IMR-90 (cell line): ENCODE results near the gene DDX27. TPM values are rescaled to one million over a fixed set of nuclear protein-coding genes. Genes with fewer than 3 reads are reported as not detected.
"Not testable (repeated sequence)": the region's sequence is repeated elsewhere in the genome, so short reads cannot be mapped to it uniquely, and the experiment has no call there.

Experiments used
- ATAC-seq: fragments of 200-7000 bp; cut with Tn5 transposase; 2 replicates; pipeline ENCODE4 v1.9.1; 2020; ENCODE audit warnings: low read depth, mild to moderate bottlenecking, moderate library complexity
- BruUV-seq: library from RNA; stranded (reverse); fragments of 400-500 nt; replicated peaks from 2 replicates; lab custom pipeline; 2021; lab: Mats Ljungman, UMichigan
- CTCF ChIA-PET: fragments of 300-600 bp; formaldehyde crosslinking; extraction: SDS; loops from one replicate; lab custom pipeline; 2021; ENCODE audit warnings: antibody characterized with exemption; lab: Yijun Ruan, JAX
- POLR2A ChIA-PET: fragments of 300-600 bp; sonication (Branson Sonifier 250); formaldehyde crosslinking; loops from one replicate; lab custom pipeline; 2022; ENCODE audit warnings: antibody characterized with exemption; ENCODE audit not compliant: unreplicated experiment; lab: Charles Lee
- DNase-seq: peaks from one replicate; pipeline ENCODE4 v3.0.0; 2013
- H2AFZ ChIP-seq: replicated peaks from 2 replicates; pipeline ENCODE3; 2013; ENCODE audit warnings: low read length, mild to moderate bottlenecking; ENCODE audit not compliant: poor library complexity
- H2AK5ac ChIP-seq: 2 replicates; pipeline ENCODE4 v1.6.1; 2013; ENCODE audit warnings: low read depth, low read length, inconsistent platforms
- H2AK9ac ChIP-seq: replicated peaks from 2 replicates; pipeline ENCODE3; 2013; ENCODE audit warnings: mild to moderate bottlenecking, low read depth, low read length, moderate library complexity; ENCODE audit not compliant: poor library complexity
- H2BK120ac ChIP-seq: 2 replicates; pipeline ENCODE4 v1.6.1; 2013; ENCODE audit warnings: low read depth, low read length, inconsistent platforms
- H2BK15ac ChIP-seq: 3 replicates; pipeline ENCODE4 v1.6.1; 2013; ENCODE audit warnings: low read depth, low read length, inconsistent platforms
- H2BK20ac ChIP-seq: 2 replicates; pipeline ENCODE4 v1.6.1; 2013; ENCODE audit warnings: low read depth, mild to moderate bottlenecking, inconsistent platforms, low read length, moderate library complexity
- H2BK5ac ChIP-seq: 2 replicates; pipeline ENCODE4 v1.6.1; 2013; ENCODE audit warnings: mild to moderate bottlenecking, low read depth, low read length, inconsistent platforms; ENCODE audit not compliant: poor library complexity, severe bottlenecking
- H3K14ac ChIP-seq: replicated peaks from 2 replicates; pipeline ENCODE4 v1.6.1; 2013; ENCODE audit warnings: low read depth, low read length, inconsistent platforms
- H3K18ac ChIP-seq: 2 replicates; pipeline ENCODE4 v1.6.1; 2013; ENCODE audit warnings: low read depth, low read length, control low read depth
- H3K23ac ChIP-seq: 2 replicates; pipeline ENCODE4 v1.6.1; 2013; ENCODE audit warnings: low read depth, low read length, inconsistent platforms
- H3K27ac ChIP-seq: 2 replicates; pipeline ENCODE4 v1.5.1; 2013; ENCODE audit warnings: mild to moderate bottlenecking, control low read depth, low read length; ENCODE audit not compliant: insufficient read depth
- H3K27me3 ChIP-seq: 2 replicates; pipeline ENCODE4 v1.6.1; 2013; ENCODE audit warnings: low read length; ENCODE audit not compliant: control insufficient read depth, insufficient read depth
- H3K36me3 ChIP-seq: 2 replicates; pipeline ENCODE4 v1.6.1; 2013; ENCODE audit warnings: low read length, mixed read lengths; ENCODE audit not compliant: control insufficient read depth, insufficient read depth
- H3K4ac ChIP-seq: 2 replicates; pipeline ENCODE4 v1.6.1; 2013; ENCODE audit warnings: low read depth, low read length, inconsistent platforms
- H3K4me1 ChIP-seq: 2 replicates; pipeline ENCODE4 v1.6.1; 2013; ENCODE audit warnings: low read length, mixed read lengths; ENCODE audit not compliant: control insufficient read depth, insufficient read depth
- H3K4me2 ChIP-seq: 2 replicates; pipeline ENCODE4 v1.6.1; 2013; ENCODE audit warnings: low read depth, mild to moderate bottlenecking, control low read depth, low read length, moderate library complexity
- H3K4me3 ChIP-seq: 2 replicates; pipeline ENCODE4 v1.5.1; 2013; ENCODE audit warnings: low read depth, mild to moderate bottlenecking, control low read depth, low read length, moderate library complexity; ENCODE audit not compliant: insufficient read depth
- H3K56ac ChIP-seq: 2 replicates; pipeline ENCODE4 v1.6.1; 2013; ENCODE audit warnings: low read length, inconsistent platforms; ENCODE audit not compliant: insufficient read depth; ENCODE audit errors: extremely low read depth
- H3K79me1 ChIP-seq, 2 experiments: 2 replicates each; pipeline ENCODE4 v1.6.1; 2013; ENCODE audit warnings: low read length in 2 of 2, inconsistent platforms in 1 of 2, low read depth in 1 of 2
- H3K9ac ChIP-seq: 2 replicates; pipeline ENCODE4 v1.6.1; 2013; ENCODE audit warnings: low read depth, low read length, control low read depth
- H3K9me1 ChIP-seq: 2 replicates; pipeline ENCODE4 v1.6.1; 2013; ENCODE audit warnings: low read length, inconsistent platforms; ENCODE audit not compliant: insufficient read depth
- H3K9me3 ChIP-seq: 2 replicates; pipeline ENCODE4 v1.6.1; 2013; ENCODE audit warnings: low read length; ENCODE audit not compliant: control insufficient read depth, insufficient read depth
- H4K20me1 ChIP-seq: 2 replicates; pipeline ENCODE4 v1.6.1; 2013; ENCODE audit warnings: low read length, inconsistent platforms; ENCODE audit not compliant: insufficient read depth
- H4K5ac ChIP-seq: 2 replicates; pipeline ENCODE4 v1.6.1; 2013; ENCODE audit warnings: mild to moderate bottlenecking, low read depth, low read length, control low read depth
- H4K8ac ChIP-seq, 2 experiments: 2 replicates each; pipeline ENCODE4 v1.6.1; 2013; ENCODE audit warnings: low read depth in 2 of 2, low read length in 2 of 2, control low read depth in 1 of 2, inconsistent platforms in 1 of 2
- H4K91ac ChIP-seq: 2 replicates; pipeline ENCODE4 v1.6.1; 2013; ENCODE audit warnings: low read depth, low read length, inconsistent platforms; ENCODE audit not compliant: insufficient read depth
- ELK1 ChIP-seq: fragments of 150-350 bp; IDR thresholded peaks from 2 replicates; pipeline ENCODE4 v1.6.1; 2016; ENCODE audit warnings: low read depth, mild to moderate bottlenecking, low read length, moderate library complexity, borderline replicate concordance
- FOS ChIP-seq: fragments of 150-350 bp; IDR thresholded peaks from 2 replicates; pipeline ENCODE4 v1.6.1; 2016; ENCODE audit warnings: low read depth, low read length
- MAZ ChIP-seq: IDR thresholded peaks from 2 replicates; pipeline ENCODE4 v1.6.1; 2012; ENCODE audit warnings: low read depth, mild to moderate bottlenecking, low read length, improper control_type of control experiment, moderate library complexity, borderline replicate concordance
- MXI1 ChIP-seq: IDR thresholded peaks from 2 replicates; pipeline ENCODE4 v1.6.1; 2012; ENCODE audit warnings: low read depth, mild to moderate bottlenecking, low read length, moderate library complexity, borderline replicate concordance
- POLR2A ChIP-seq: IDR thresholded peaks from 2 replicates; pipeline ENCODE4 v1.6.1; 2012; ENCODE audit warnings: mild to moderate bottlenecking, low read depth, low read length
- RAD21 ChIP-seq: IDR thresholded peaks from 2 replicates; pipeline ENCODE4 v1.6.1; 2012; ENCODE audit warnings: low read length, improper control_type of control experiment
- RCOR1 ChIP-seq: IDR thresholded peaks from 2 replicates; pipeline ENCODE4 v1.6.1; 2012; ENCODE audit warnings: mild to moderate bottlenecking, low read length, improper control_type of control experiment; ENCODE audit not compliant: insufficient replicate concordance
- RFX5 ChIP-seq: IDR thresholded peaks from 2 replicates; pipeline ENCODE4 v1.8.0; 2012; ENCODE audit warnings: low read depth, mild to moderate bottlenecking, low read length, moderate library complexity
- SMC3 ChIP-seq: fragments of 150-350 bp; IDR thresholded peaks from 2 replicates; pipeline ENCODE4 v1.6.1; 2016; ENCODE audit warnings: low read depth, mild to moderate bottlenecking, antibody characterized with exemption, low read length, moderate library complexity
- WGBS, 2 experiments: methylation state at CpG; one replicate each; pipeline versions ENCODE4 v1.1.5 to v1.1.7; 2013; ENCODE audit warnings: missing lambda C conversion rate in 2 of 2; ENCODE audit not compliant: insufficient read length in 1 of 2; ENCODE audit errors: extremely low coverage in 2 of 2; 5-methylcytosine and 5-hydroxymethylcytosine counted together
- dilution Hi-C: fragments of 300-500 bp; cut with HindIII; formaldehyde crosslinking; loops from one replicate; pipeline ENCODE4 v1.14.3; 2018; ENCODE audit warnings: low sequenced_read_pairs; ENCODE audit not compliant: unreplicated experiment
- in situ Hi-C: fragments of 300-500 bp; cut with MboI; formaldehyde crosslinking; loops from 3 replicates; pipeline ENCODE4 v1.14.3; 2019; ENCODE audit warnings: low sequenced_read_pairs, inconsistent platforms, mixed read lengths
- intact Hi-C: fragments of 100-400 bp; cut with micrococcal nuclease; formaldehyde crosslinking; loops from 2 replicates; pipeline ENCODE4 v1.10.0; 2022
- polyA plus RNA-seq, 3 experiments: library from polyadenylated mRNA; depleted of rRNA; stranded (reverse); fragments of >200 nt; gene quantifications; 2 replicates each; pipeline ENCODE4 v1.2.3, GENCODE V29; 2012; ENCODE audit warnings: low replicate concordance in 1 of 3
- total RNA-seq: library from RNA; depleted of rRNA; stranded (reverse); fragments of >200 nt; gene quantifications from 2 replicates; pipeline ENCODE4 v1.2.3, GENCODE V29; 2012

DDX27 gene
- total and polyA plus RNA-seq, 2 of the 4 experiments (the other 2 are of a cell fraction): 33.2 to 36.7 TPM

DNA sequence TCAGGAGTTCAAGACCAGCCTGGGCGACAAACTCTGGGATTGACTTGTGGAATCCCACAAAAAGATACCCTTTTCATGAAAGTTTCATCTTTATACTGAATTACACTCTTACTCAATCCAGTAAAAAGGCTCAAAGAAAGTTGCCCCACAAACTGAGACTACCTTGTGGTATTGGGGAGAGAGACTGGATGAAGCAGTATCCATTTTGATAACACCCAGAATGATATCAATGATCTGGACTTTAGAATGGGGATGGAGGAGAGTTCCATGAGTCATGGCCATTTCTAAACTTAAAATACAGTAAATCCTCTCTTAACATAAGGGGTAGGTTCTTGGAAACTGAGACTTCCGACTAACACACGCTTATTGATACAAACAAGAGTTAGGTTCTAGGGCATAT is 35.8 kb upstream of the DDX27 start:
- no peak for DNase-seq
- Histone ChIP-seq H3K79me1 (peaks cover 5 to 65% of the 10 kb centered on the region in 2 experiments), H2BK20ac (no peak overlapping the region), H3K4me2 (no peak overlapping the region), H3K18ac (no peak overlapping the region), H3K4ac (no peak overlapping the region), H4K20me1 (peaks cover 83% of the 10 kb centered on the region), H4K91ac (no peak overlapping the region), H2AFZ (no peak overlapping the region), H4K8ac (no peak overlapping the region), H3K36me3 (peaks cover under 1% of the 10 kb centered on the region; the same call in 1 of the 2 replicates), H2BK5ac (no peak overlapping the region), H3K9ac (no peak overlapping the region), H2BK15ac (no peak overlapping the region), H3K9me1 (no peaks in the 10 kb centered on the region), H2AK5ac (no peak overlapping the region), H3K56ac (no peak overlapping the region), H3K14ac (no peak overlapping the region), H3K9me3 (no peaks in the 10 kb centered on the region), H4K5ac (no peak overlapping the region), H2AK9ac (no peak overlapping the region), H3K4me1 (peaks cover 6% of the 10 kb centered on the region), H3K23ac (no peak overlapping the region), H3K27me3 (no peaks in the 10 kb centered on the region), H3K4me3 (no peak overlapping the region), H2BK120ac (no peak overlapping the region), H3K27ac (no peak overlapping the region)
- ChIA-PET POLR2A (no interaction called here), CTCF (no interaction called here)
- no CpG with 5 or more reads among the region's 3 CpGs for WGBS, 2 experiments
- intact Hi-C loops: loop anchor here (10.0 kb wide), 1 partner anchor 49 kb away; no protein-coding TSS in a partner anchor
- ATAC-seq: no peak
- TF ChIP-seq RFX5 (no peak), MAZ (no peak), ELK1 (no peak), RCOR1 (no peak), SMC3 (no peak), FOS (no peak), POLR2A (no peak), MXI1 (no peak), RAD21 (no peak)
- in situ Hi-C loops: no loop called here
- BruUV-seq: no TSS peak
- dilution Hi-C loops: no loop called here

- H3K9ac ChIP-seq, H4K5ac ChIP-seq, H3K27me3 ChIP-seq, POLR2A ChIA-PET, H3K27ac ChIP-seq, BruUV-seq, H3K4me1 ChIP-seq, H3K4me2 ChIP-seq, H3K9me3 ChIP-seq, CTCF ChIA-PET, H4K8ac ChIP-seq, H3K9me1 ChIP-seq, dilution Hi-C loops, ATAC-seq, H2BK5ac ChIP-seq, H3K4me3 ChIP-seq, H3K4ac ChIP-seq, H2BK120ac ChIP-seq, H4K91ac ChIP-seq, H2AFZ ChIP-seq, DNase-seq, H2AK5ac ChIP-seq, H3K56ac ChIP-seq, H3K23ac ChIP-seq, in situ Hi-C loops, H3K36me3 ChIP-seq, H2BK15ac ChIP-seq, H3K18ac ChIP-seq, H2AK9ac ChIP-seq, H2BK20ac ChIP-seq, H3K14ac ChIP-seq: not testable (repeated sequence)
- intact Hi-C loops: loop anchor here (10.0 kb wide), 1 partner anchor 49 kb away; no protein-coding TSS in a partner anchor
- peaks cover 78% of the 10 kb centered on the region for H4K20me1 ChIP-seq
- H3K79me1 ChIP-seq: peaks cover 5 to 63% of the 10 kb centered on the region in 2 experiments
- WGBS, 2 experiments: no CpG with 5 or more reads among the region's 5 CpGs
Measured at GRCh38 chr20:49184084-49184501, 35.1 kb upstream of the DDX27 start.
